Measurements from ENCODE around the gene SERTAD2.

SERTAD2 gene

GRCh38 chr2:64670047-64670446, 16.3 kb upstream of the SERTAD2 start:
- no peak overlapping the region for H3K9ac ChIP-seq (ENCODE audit: low read depth, low read length)
- H3K4me1 ChIP-seq (ENCODE audit: control insufficient read depth, insufficient read depth, low read length) = peaks cover 16% of the 10 kb centered on the region
- no peaks in the 10 kb centered on the region for H3K36me3 ChIP-seq (ENCODE audit: control insufficient read depth, insufficient read depth, low read length)
- no peak overlapping the region for H3K27ac ChIP-seq (ENCODE audit: low read depth, low read length)
- H3K27me3 ChIP-seq (ENCODE audit: control insufficient read depth, insufficient read depth, low read length) = peaks cover 10% of the 10 kb centered on the region; the same call in 1 of the 2 replicates
- no peaks in the 10 kb centered on the region for H3K9me3 ChIP-seq (ENCODE audit: control insufficient read depth, insufficient read depth, low read length)
- H3K4me3 ChIP-seq (ENCODE audit: low read depth, low read length) = no peak overlapping the region

DNA sequence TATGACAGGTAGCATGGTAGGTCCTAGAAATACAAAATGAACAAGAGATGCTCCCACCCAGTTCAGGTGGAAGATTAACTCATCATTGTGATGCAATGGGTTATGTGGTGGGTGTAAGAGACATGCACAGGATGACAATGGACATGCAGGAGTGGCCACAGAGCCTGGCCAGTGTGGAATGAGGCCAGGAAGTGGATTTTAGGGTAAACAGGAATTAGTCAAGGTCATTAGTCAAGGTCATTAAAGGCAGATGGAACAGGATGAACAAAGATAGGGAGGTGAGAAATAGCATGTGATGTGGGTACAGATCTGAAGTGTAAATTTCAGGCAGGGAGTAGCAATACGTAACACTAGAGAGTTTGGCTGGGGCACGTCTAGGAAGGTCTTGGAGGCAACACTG, 15.6 kb upstream of the SERTAD2 start:
- H3K4me3 ChIP-seq (ENCODE audit: low read depth, low read length) = no peak overlapping the region
- H3K36me3 ChIP-seq (ENCODE audit: control insufficient read depth, insufficient read depth, low read length) = no peaks in the 10 kb centered on the region
- peaks cover 16% of the 10 kb centered on the region for H3K4me1 ChIP-seq (ENCODE audit: control insufficient read depth, insufficient read depth, low read length)
- no peaks in the 10 kb centered on the region for H3K9me3 ChIP-seq (ENCODE audit: control insufficient read depth, insufficient read depth, low read length)
- no peak overlapping the region for H3K27ac ChIP-seq (ENCODE audit: low read depth, low read length)
- no peak overlapping the region for H3K9ac ChIP-seq (ENCODE audit: low read depth, low read length)
- peaks cover 10% of the 10 kb centered on the region; the same call in 1 of the 2 replicates for H3K27me3 ChIP-seq (ENCODE audit: control insufficient read depth, insufficient read depth, low read length)

- H3K27me3 ChIP-seq (ENCODE audit: control insufficient read depth, insufficient read depth, low read length) = peaks cover 10% of the 10 kb centered on the region; the same call in 1 of the 2 replicates
- peaks cover 16% of the 10 kb centered on the region for H3K4me1 ChIP-seq (ENCODE audit: control insufficient read depth, insufficient read depth, low read length)
- H3K4me3 ChIP-seq (ENCODE audit: low read depth, low read length) = no peak overlapping the region
- H3K27ac ChIP-seq (ENCODE audit: low read depth, low read length) = no peak overlapping the region
- H3K9me3 ChIP-seq (ENCODE audit: control insufficient read depth, insufficient read depth, low read length) = no peaks in the 10 kb centered on the region
- H3K9ac ChIP-seq (ENCODE audit: low read depth, low read length) = no peak overlapping the region
- H3K36me3 ChIP-seq (ENCODE audit: control insufficient read depth, insufficient read depth, low read length) = no peaks in the 10 kb centered on the region
These were observed 14.8 kb upstream of the SERTAD2 start for GRCh38 chr2:64668542-64668941.

DNA sequence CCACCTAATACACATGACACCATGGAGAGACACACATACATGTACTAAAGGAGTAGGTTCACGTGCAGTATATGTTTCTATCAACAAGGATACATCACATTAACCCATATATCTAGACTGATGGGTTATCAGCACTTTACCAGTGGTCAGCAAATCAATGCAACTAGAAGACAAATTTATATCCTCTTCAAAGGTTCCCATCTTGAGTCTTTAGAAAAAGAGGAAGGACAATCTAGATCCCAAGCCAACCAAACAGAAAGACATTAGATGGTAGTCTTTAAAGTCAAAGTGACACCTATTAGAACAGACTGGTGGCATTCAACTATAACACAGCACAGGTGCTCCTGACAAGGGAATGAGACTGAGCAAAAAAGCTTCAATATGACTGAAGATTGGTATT, 13.8 kb upstream of the SERTAD2 start:
- Histone ChIP-seq H3K4me3 (ENCODE audit: low read depth, low read length) (no peak overlapping the region), H3K9ac (ENCODE audit: low read depth, low read length) (no peak overlapping the region)

DNA sequence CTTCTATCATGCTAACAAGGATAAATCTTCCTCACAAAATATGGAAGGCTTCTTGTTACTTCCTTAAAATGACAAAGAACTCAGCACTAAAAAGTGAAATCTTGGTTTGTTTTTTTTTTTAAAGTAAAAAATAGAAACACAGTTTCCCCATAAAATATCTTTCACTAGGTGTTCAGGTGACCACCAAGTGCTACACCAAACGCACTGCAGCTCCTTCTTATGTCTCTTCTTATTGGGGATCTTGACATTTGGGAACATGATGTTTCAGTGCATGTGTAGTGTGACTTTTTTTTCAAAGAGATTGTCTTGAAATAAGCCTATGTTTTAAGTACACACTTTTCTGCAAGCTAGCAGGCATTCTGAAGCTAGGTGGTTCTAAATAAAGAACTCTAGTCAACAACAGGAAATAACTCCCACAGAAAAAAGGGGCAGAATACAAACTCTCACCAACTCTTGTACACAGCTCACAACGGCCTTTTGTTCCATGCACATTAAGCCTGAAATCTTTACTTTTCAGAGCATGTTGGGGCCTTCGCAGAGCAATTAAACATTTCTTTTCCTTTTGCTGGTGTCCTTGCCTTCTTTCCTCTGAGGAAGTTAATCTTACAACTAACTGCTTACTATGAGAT, 13.2 kb upstream of the SERTAD2 start:
- Histone ChIP-seq H3K9ac (ENCODE audit: low read depth, low read length) (no peak overlapping the region), H3K4me1 (ENCODE audit: control insufficient read depth, insufficient read depth, low read length) (peaks cover 16% of the 10 kb centered on the region), H3K4me3 (ENCODE audit: low read depth, low read length) (no peak overlapping the region)

More for the DNA sequence above, 13.8 kb upstream of the SERTAD2 start:
- Histone ChIP-seq H3K27ac (ENCODE audit: low read depth, low read length) (no peak overlapping the region), H3K27me3 (ENCODE audit: control insufficient read depth, insufficient read depth, low read length) (peaks cover 10% of the 10 kb centered on the region; the same call in 1 of the 2 replicates), H3K9me3 (ENCODE audit: control insufficient read depth, insufficient read depth, low read length) (no peaks in the 10 kb centered on the region), H3K4me1 (ENCODE audit: control insufficient read depth, insufficient read depth, low read length) (peaks cover 16% of the 10 kb centered on the region), H3K36me3 (ENCODE audit: control insufficient read depth, insufficient read depth, low read length) (no peaks in the 10 kb centered on the region)

DNA sequence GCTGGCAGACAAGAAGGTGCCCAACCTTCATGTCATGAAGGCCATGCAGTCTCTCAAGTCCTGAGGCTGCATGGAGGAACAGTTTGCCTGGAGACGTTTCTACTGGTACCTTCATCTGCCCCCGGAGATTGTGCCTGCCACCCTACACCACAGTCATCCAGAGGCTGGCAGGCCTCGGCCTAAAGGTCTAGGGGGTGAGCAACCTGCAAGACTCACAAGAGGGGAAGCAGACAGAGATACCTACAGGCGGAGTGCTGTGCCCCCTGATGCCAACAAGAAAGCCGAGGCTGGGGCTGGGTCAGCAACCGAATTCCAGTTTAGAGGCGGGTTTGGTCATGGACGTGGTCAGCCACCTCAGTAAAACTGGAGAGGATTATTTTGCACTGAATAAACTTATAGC, 12.0 kb upstream of the SERTAD2 start:
- Histone ChIP-seq H3K4me1 (ENCODE audit: control insufficient read depth, insufficient read depth, low read length) (peaks cover 16% of the 10 kb centered on the region), H3K36me3 (ENCODE audit: control insufficient read depth, insufficient read depth, low read length) (no peaks in the 10 kb centered on the region), H3K9me3 (ENCODE audit: control insufficient read depth, insufficient read depth, low read length) (no peaks in the 10 kb centered on the region), H3K9ac (ENCODE audit: low read depth, low read length) (no peak overlapping the region), H3K27me3 (ENCODE audit: control insufficient read depth, insufficient read depth, low read length) (peaks cover 10% of the 10 kb centered on the region; the same call in 1 of the 2 replicates), H3K4me3 (ENCODE audit: low read depth, low read length) (no peak overlapping the region), H3K27ac (ENCODE audit: low read depth, low read length) (no peak overlapping the region)

More for the DNA sequence above, 13.2 kb upstream of the SERTAD2 start:
- no peaks in the 10 kb centered on the region for H3K36me3 ChIP-seq (ENCODE audit: control insufficient read depth, insufficient read depth, low read length)
- no peaks in the 10 kb centered on the region for H3K9me3 ChIP-seq (ENCODE audit: control insufficient read depth, insufficient read depth, low read length)
- H3K27ac ChIP-seq (ENCODE audit: low read depth, low read length) = no peak overlapping the region
- H3K27me3 ChIP-seq (ENCODE audit: control insufficient read depth, insufficient read depth, low read length) = peaks cover 10% of the 10 kb centered on the region; the same call in 1 of the 2 replicates

- Histone ChIP-seq H3K9me3 (ENCODE audit: control insufficient read depth, insufficient read depth, low read length) (no peaks in the 10 kb centered on the region), H3K9ac (ENCODE audit: low read depth, low read length) (no peak overlapping the region), H3K4me3 (ENCODE audit: low read depth, low read length) (no peak overlapping the region), H3K4me1 (ENCODE audit: control insufficient read depth, insufficient read depth, low read length) (peaks cover 16% of the 10 kb centered on the region), H3K27me3 (ENCODE audit: control insufficient read depth, insufficient read depth, low read length) (peaks cover 10% of the 10 kb centered on the region; the same call in 1 of the 2 replicates), H3K27ac (ENCODE audit: low read depth, low read length) (no peak overlapping the region), H3K36me3 (ENCODE audit: control insufficient read depth, insufficient read depth, low read length) (no peaks in the 10 kb centered on the region)
These were observed 9.7 kb upstream of the SERTAD2 start for GRCh38 chr2:64663402-64663801.

DNA sequence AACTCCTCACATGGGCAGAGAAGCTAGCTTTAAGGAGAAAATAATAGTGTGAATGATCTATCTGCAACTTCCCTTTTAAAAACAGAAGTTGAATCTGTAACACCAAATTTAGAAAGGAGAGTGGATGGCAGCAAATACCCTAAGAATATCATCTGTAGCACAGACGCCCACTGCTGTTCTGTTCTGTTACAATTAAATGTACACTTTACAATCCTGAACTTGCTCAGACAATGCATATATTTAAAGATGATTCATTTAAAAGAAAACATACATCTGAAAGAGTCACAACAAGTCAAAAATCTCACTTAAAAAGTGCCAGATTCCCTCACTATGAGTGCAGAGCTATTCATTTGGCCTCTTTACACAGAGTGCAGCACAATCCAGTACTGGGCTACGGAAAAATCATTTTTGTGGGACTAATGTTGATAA, 8.0 kb upstream of the SERTAD2 start:
- H3K36me3 ChIP-seq (ENCODE audit: control insufficient read depth, insufficient read depth, low read length) = no peaks in the 10 kb centered on the region
- no peaks in the 10 kb centered on the region for H3K9me3 ChIP-seq (ENCODE audit: control insufficient read depth, insufficient read depth, low read length)
- peaks cover 6% of the 10 kb centered on the region for H3K4me1 ChIP-seq (ENCODE audit: control insufficient read depth, insufficient read depth, low read length)
- peaks cover 10% of the 10 kb centered on the region; the same call in 1 of the 2 replicates for H3K27me3 ChIP-seq (ENCODE audit: control insufficient read depth, insufficient read depth, low read length)
- no peak overlapping the region for H3K27ac ChIP-seq (ENCODE audit: low read depth, low read length)
- no peak overlapping the region for H3K9ac ChIP-seq (ENCODE audit: low read depth, low read length)
- H3K4me3 ChIP-seq (ENCODE audit: low read depth, low read length) = no peak overlapping the region

DNA sequence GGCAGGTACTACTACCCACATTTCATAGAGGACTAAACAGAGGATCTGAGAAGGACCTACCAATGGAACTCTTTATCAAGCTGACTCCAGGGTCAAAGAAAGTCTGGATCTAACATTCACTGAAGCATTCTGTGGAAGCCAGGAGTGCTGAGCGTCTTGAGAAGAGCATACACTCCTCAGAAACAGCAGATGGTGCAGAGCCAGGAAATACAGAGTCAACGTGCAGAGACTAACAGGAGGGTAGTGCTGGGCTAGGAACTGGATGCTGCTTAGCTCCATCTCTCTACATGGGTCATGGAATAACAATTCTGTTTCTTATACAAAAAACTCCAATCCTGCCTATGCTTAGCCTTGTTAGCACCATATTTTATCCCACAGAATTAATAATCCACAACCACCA, 5.5 kb upstream of the SERTAD2 start:
- H3K27me3 ChIP-seq (ENCODE audit: control insufficient read depth, insufficient read depth, low read length) = peaks cover 16% of the 10 kb centered on the region
- no peaks in the 10 kb centered on the region for H3K9me3 ChIP-seq (ENCODE audit: control insufficient read depth, insufficient read depth, low read length)
- H3K36me3 ChIP-seq (ENCODE audit: control insufficient read depth, insufficient read depth, low read length) = no peaks in the 10 kb centered on the region
- H3K4me1 ChIP-seq (ENCODE audit: control insufficient read depth, insufficient read depth, low read length) = peaks cover 7% of the 10 kb centered on the region
- no peak overlapping the region for H3K4me3 ChIP-seq (ENCODE audit: low read depth, low read length)
- H3K27ac ChIP-seq (ENCODE audit: low read depth, low read length) = no peak overlapping the region
- no peak overlapping the region for H3K9ac ChIP-seq (ENCODE audit: low read depth, low read length)

- Histone ChIP-seq H3K36me3 (ENCODE audit: control insufficient read depth, insufficient read depth, low read length) (no peaks in the 10 kb centered on the region), H3K9ac (ENCODE audit: low read depth, low read length) (no peak overlapping the region), H3K9me3 (ENCODE audit: control insufficient read depth, insufficient read depth, low read length) (no peaks in the 10 kb centered on the region), H3K4me1 (ENCODE audit: control insufficient read depth, insufficient read depth, low read length) (peaks cover 7% of the 10 kb centered on the region), H3K27ac (ENCODE audit: low read depth, low read length) (no peak overlapping the region), H3K27me3 (ENCODE audit: control insufficient read depth, insufficient read depth, low read length) (peaks cover 16% of the 10 kb centered on the region), H3K4me3 (ENCODE audit: low read depth, low read length) (no peak overlapping the region)
These were observed 4.6 kb upstream of the SERTAD2 start for GRCh38 chr2:64658269-64658668.

DNA sequence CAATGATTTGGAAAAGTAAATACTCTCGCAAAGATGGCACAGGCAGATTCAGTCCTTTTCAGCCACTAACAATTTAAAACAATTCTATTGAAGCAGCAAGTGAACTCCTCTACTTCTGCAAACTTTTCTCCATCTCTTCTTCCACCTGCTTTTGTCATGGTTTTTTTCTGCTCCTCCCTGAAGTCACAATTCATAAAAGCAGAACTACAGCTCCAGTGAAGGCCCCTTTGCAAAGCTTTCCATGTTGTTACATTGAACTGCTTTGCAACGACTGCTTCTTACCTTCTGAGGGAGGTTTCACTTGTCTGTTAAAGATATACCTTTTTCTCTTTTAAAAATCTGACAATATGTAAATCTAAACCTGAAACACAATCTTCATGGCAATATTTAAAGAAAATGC, 3.7 kb upstream of the SERTAD2 start:
- Histone ChIP-seq H3K4me3 (ENCODE audit: low read depth, low read length) (no peak overlapping the region), H3K27me3 (ENCODE audit: control insufficient read depth, insufficient read depth, low read length) (peaks cover 18% of the 10 kb centered on the region), H3K4me1 (ENCODE audit: control insufficient read depth, insufficient read depth, low read length) (peaks cover 11% of the 10 kb centered on the region), H3K27ac (ENCODE audit: low read depth, low read length) (no peak overlapping the region), H3K36me3 (ENCODE audit: control insufficient read depth, insufficient read depth, low read length) (no peaks in the 10 kb centered on the region), H3K9me3 (ENCODE audit: control insufficient read depth, insufficient read depth, low read length) (no peaks in the 10 kb centered on the region), H3K9ac (ENCODE audit: low read depth, low read length) (no peak overlapping the region)
